ENCODE results near the gene HTR3B. TPM values are rescaled to one million over a fixed set of nuclear protein-coding genes. Genes with fewer than 3 reads are reported as not detected.

The HTR3B gene
- total RNA-seq, 1 donor from 2014 or later, result not detected

DNA sequence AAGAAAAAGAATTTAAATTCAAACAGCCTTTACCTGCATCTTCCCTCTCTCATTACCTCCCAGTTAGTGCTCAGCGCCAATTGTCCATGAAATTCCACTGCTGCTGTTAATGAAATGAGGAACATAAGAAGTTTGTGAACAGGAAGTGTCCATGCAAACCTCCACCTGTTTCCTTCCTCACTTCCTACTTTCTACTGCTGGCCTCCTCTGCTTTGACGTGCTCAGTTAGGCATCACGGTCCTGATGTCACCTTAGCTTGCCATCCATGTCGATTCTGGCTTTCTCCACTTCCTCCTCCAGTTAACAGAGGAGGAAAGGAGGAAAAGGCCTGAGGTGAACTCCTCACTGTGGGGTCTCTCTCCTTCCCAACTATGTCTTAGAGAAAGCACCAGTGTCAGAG lies 43.4 kb downstream of the HTR3B start:
- Histone ChIP-seq H2AFZ (replicated peaks) (no peak overlapping the region), H3K27ac (no peak overlapping the region), H3K27me3 (no peaks in the 10 kb centered on the region), H3K9me3 (ENCODE audit: low read depth) (no peaks in the 10 kb centered on the region), H4K20me1 (ENCODE audit: low read depth) (no peaks in the 10 kb centered on the region), H3K4me2 (no peak overlapping the region), H3F3A (ENCODE audit: low read depth) (peaks cover 7% of the 10 kb centered on the region), H3K36me3 (no peaks in the 10 kb centered on the region), H3K4me3 (no peak overlapping the region), H3K79me2 (ENCODE audit: low read depth) (no peaks in the 10 kb centered on the region), H3K4me1 (peaks cover 9% of the 10 kb centered on the region), H3K9ac (no peak overlapping the region)
- Mint-ChIP-seq H3K9me3 (no peaks in the 10 kb centered on the region), H3K36me3 (no peaks in the 10 kb centered on the region), H3K4me3 (no peak overlapping the region), H3K27ac (no peak overlapping the region), H3K4me1 (peaks cover 20% of the 10 kb centered on the region), H3K27me3 (ENCODE audit: insufficient read depth, low read depth) (peaks cover 12% of the 10 kb centered on the region)
- TF ChIP-seq EZH2phosphoT487 (IDR thresholded peaks at IDR 0.05) (no peak), CTCF (IDR thresholded peaks at IDR 0.05) (no peak), EZH2 (IDR thresholded peaks at IDR 0.05) (no peak)
- no peak for DNase-seq (ENCODE audit: low spot score)

DNA sequence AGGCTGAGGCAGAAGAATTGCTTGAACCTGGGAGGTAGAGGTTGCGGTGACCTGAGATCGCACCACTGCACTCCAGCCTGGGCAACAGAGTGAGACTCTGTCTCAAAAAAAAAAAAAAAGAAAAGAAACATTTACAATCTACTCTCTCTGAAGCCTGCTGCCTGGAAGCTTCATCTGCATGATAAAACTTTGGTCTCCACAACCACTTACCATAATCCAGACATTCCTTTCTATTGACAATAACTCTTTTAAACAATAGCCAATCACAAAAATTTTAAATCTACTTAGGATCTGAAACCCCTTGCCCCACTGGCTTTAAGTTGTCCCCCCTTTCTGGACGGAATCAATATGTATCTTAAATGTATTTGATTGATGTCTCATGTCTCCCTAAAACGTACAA lies 45.3 kb downstream of the HTR3B start:
- no peak overlapping the region for H3K4me3 Mint-ChIP-seq
- H2AFZ ChIP-seq (replicated peaks), result no peak overlapping the region

GRCh38 chr11:113951537-113951936 lies 46.9 kb downstream of the HTR3B start:
- Histone ChIP-seq H3K27ac (no peak overlapping the region), H3K36me3 (no peaks in the 10 kb centered on the region), H3F3A (ENCODE audit: low read depth) (peaks cover 7% of the 10 kb centered on the region), H2AFZ (replicated peaks) (peak overlapping the region; percentile 72), H3K9ac (no peak overlapping the region), H3K4me3 (no peak overlapping the region), H3K4me2 (peak overlapping the region; percentile 22), H3K9me3 (ENCODE audit: low read depth) (no peaks in the 10 kb centered on the region), H3K27me3 (no peaks in the 10 kb centered on the region), H4K20me1 (ENCODE audit: low read depth) (no peaks in the 10 kb centered on the region), H3K79me2 (ENCODE audit: low read depth) (no peaks in the 10 kb centered on the region), H3K4me1 (peaks cover 9% of the 10 kb centered on the region)
- no peak for TF ChIP-seq CTCF (IDR thresholded peaks at IDR 0.05)
- no peak for TF ChIP-seq EZH2 (IDR thresholded peaks at IDR 0.05)
- no peak for TF ChIP-seq EZH2phosphoT487 (IDR thresholded peaks at IDR 0.05)
- H3K4me3 Mint-ChIP-seq, result peak overlapping the region; percentile 7
- no peak overlapping the region for H3K27ac Mint-ChIP-seq
- H3K36me3 Mint-ChIP-seq, result no peaks in the 10 kb centered on the region
- peak; percentile 11 for DNase-seq (ENCODE audit: low spot score)
- peaks cover 14% of the 10 kb centered on the region for H3K27me3 Mint-ChIP-seq (ENCODE audit: insufficient read depth, low read depth)
- H3K9me3 Mint-ChIP-seq, result no peaks in the 10 kb centered on the region
- peaks cover 20% of the 10 kb centered on the region for H3K4me1 Mint-ChIP-seq

More for the DNA sequence above, 45.3 kb downstream of the HTR3B start:
- H3K27ac ChIP-seq, result no peak overlapping the region
- H3K4me2 ChIP-seq, result no peak overlapping the region
- peaks cover 7% of the 10 kb centered on the region for H3F3A ChIP-seq (ENCODE audit: low read depth)
- H4K20me1 ChIP-seq (ENCODE audit: low read depth), result no peaks in the 10 kb centered on the region
- peaks cover 16% of the 10 kb centered on the region for H3K27me3 Mint-ChIP-seq (ENCODE audit: insufficient read depth, low read depth)
- H3K27ac Mint-ChIP-seq, result no peak overlapping the region
- no peak overlapping the region for H3K4me3 ChIP-seq
- no peaks in the 10 kb centered on the region for H3K9me3 ChIP-seq (ENCODE audit: low read depth)
- no peak for TF ChIP-seq EZH2phosphoT487 (IDR thresholded peaks at IDR 0.05)
- TF ChIP-seq EZH2 (IDR thresholded peaks at IDR 0.05), result no peak
- no peak for TF ChIP-seq CTCF (IDR thresholded peaks at IDR 0.05)
- H3K36me3 ChIP-seq, result no peaks in the 10 kb centered on the region
- no peak for DNase-seq (ENCODE audit: low spot score)
- H3K4me1 ChIP-seq, result peaks cover 9% of the 10 kb centered on the region
- peaks cover 20% of the 10 kb centered on the region for H3K4me1 Mint-ChIP-seq
- H3K36me3 Mint-ChIP-seq, result no peaks in the 10 kb centered on the region
- no peaks in the 10 kb centered on the region for H3K27me3 ChIP-seq
- no peaks in the 10 kb centered on the region for H3K9me3 Mint-ChIP-seq
- no peak overlapping the region for H3K9ac ChIP-seq
- H3K79me2 ChIP-seq (ENCODE audit: low read depth), result no peaks in the 10 kb centered on the region

All from neural progenitor cell (in vitro differentiated cells).